ENCODE results near the gene HOXD9. TPM values are rescaled to one million over a fixed set of nuclear protein-coding genes. Genes with fewer than 3 reads are reported as not detected.

Gene HOXD9
- total RNA-seq, 2 donors from 2014 or later: 0.33 to 1.6 TPM

- TF ChIP-seq POLR2A (IDR thresholded peaks at IDR 0.05): no peak
- peaks cover 0 to 75% of the 10 kb centered on the region in 2 donors for H3K27me3 ChIP-seq
- intact Hi-C loops (cut with DNase I): no loop called here
These were observed 4.6 kb upstream of the HOXD9 start for GRCh38 chr2:176117823-176118371.

DNA sequence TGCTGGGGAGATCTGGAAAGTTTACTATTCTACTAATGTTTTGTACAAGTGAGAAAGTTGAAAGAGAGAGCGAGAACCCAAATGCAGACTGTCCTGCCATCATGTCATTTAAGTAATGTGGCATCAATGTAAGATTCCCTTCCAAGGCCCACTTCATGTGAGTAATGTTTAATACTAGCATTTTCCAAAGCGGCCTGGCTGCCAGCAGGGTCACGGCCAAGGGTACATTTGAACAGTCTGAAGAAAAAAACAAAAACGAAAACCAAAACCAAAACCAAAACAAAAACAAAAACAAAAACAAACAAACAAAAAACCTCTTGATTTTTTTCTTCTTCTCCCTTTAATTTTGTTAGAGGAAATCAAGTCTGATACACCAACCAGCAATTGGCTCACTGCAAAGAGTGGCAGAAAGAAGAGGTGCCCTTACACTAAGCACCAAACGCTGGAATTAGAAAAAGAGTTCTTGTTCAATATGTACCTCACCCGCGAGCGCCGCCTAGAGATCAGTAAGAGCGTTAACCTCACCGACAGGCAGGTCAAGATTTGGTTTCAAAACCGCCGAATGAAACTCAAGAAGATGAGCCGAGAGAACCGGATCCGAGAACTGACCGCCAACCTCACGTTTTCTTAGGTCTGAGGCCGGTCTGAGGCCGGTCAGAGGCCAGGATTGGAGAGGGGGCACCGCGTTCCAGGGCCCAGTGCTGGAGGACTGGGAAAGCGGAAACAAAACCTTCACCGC is 3.7 kb upstream of the HOXD9 start:
- Histone ChIP-seq H3K27me3 (peaks cover 0 to 73% of the 10 kb centered on the region in 2 donors), H3K4me1 (peaks cover 18% of the 10 kb centered on the region), H3K27ac (no peak overlapping the region), H3K36me3 (replicated peaks in 1 of 2; ENCODE audit: insufficient read depth in 1 of 2, low read depth in 2 of 2) (no peaks in the 10 kb centered on the region), H3K4me3 (no peak overlapping the region), H3K9me3 (no peaks in the 10 kb centered on the region)
- DNase-seq (peak in 2 of 4 donors; percentile 34 to 43), ATAC-seq (no peak)
- TF ChIP-seq POLR2A (IDR thresholded peaks at IDR 0.05): no peak
- TF ChIP-seq, protein P1, sequence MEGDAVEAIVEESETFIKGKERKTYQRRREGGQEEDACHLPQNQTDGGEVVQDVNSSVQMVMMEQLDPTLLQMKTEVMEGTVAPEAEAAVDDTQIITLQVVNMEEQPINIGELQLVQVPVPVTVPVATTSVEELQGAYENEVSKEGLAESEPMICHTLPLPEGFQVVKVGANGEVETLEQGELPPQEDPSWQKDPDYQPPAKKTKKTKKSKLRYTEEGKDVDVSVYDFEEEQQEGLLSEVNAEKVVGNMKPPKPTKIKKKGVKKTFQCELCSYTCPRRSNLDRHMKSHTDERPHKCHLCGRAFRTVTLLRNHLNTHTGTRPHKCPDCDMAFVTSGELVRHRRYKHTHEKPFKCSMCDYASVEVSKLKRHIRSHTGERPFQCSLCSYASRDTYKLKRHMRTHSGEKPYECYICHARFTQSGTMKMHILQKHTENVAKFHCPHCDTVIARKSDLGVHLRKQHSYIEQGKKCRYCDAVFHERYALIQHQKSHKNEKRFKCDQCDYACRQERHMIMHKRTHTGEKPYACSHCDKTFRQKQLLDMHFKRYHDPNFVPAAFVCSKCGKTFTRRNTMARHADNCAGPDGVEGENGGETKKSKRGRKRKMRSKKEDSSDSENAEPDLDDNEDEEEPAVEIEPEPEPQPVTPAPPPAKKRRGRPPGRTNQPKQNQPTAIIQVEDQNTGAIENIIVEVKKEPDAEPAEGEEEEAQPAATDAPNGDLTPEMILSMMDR (IDR thresholded peaks at IDR 0.05): peak in 1 of 7 experiments; percentile 4
- 10 to 12% methylated on average over 24 of the region's 24 CpGs for WGBS, 2 donors
- intact Hi-C loops (cut with DNase I): no loop called here

More at GRCh38 chr2:176117823-176118371, 4.6 kb upstream of the HOXD9 start:
- Histone ChIP-seq H3K36me3 (replicated peaks in 1 of 2; ENCODE audit: insufficient read depth in 1 of 2, low read depth in 2 of 2) (no peaks in the 10 kb centered on the region), H3K27ac (no peak overlapping the region), H3K9me3 (no peaks in the 10 kb centered on the region), H3K4me1 (peaks cover 13% of the 10 kb centered on the region), H3K4me3 (no peak overlapping the region)
- ATAC-seq: no peak
- WGBS, 2 donors: 3 to 6% methylated on average over 11 of the region's 11 CpGs
- no peak for DNase-seq

DNA sequence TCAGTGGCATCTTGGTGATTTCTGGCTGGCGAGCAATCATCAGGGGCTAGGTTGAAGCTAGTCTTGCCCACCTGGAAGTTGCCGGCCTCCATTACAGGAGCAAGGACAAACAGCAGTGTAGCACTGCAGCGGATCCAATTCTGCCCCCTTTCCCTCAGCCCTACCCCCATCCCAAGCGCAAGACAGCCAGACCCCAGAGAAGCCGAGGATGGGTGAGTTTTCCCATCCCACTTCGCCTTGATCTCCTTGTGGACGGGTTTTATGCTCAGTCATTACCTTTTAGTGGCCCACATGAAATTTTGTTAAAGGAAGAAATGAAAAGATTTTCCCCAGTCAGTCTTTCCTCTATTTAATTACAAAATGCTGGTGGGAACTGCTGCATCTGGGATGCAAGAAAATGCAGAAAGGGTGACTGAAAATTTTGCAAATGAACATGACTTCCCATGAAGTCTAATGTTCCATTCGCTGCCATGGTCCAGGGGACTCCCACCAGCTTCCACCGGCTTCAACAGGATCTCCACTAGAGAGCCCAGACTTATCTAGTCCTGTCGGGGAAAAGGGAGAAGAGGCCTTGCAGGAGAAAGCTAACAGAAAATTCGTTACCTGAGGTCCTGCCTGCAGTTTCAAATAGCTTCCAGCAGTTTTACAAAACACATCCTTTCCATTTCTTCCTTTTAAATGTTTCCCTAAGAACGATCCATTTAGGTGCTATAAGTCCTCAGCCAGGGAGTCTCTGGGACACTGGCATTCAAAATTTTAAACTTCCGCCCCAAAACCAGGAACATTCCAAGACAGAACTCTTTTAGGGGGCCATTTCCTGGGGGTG is 1.9 kb upstream of the HOXD9 start:
- peaks cover 0 to 66% of the 10 kb centered on the region in 2 donors for H3K27me3 ChIP-seq
- DNase-seq (no peak), ATAC-seq (no peak)
- 7 to 17% methylated on average over 13 of the region's 13 CpGs for WGBS, 2 donors
- no peaks in the 10 kb centered on the region for H3K36me3 ChIP-seq (replicated peaks in 1 of 2; ENCODE audit: insufficient read depth in 1 of 2, low read depth in 2 of 2)
- no peak overlapping the region for H3K4me3 ChIP-seq
- intact Hi-C loops (cut with DNase I): loop anchor here (10.0 kb wide), 1 partner anchor 694 kb away; no protein-coding TSS in a partner anchor
- peaks cover 18% of the 10 kb centered on the region for H3K4me1 ChIP-seq
- H3K9me3 ChIP-seq: no peaks in the 10 kb centered on the region
- TF ChIP-seq POLR2A (IDR thresholded peaks at IDR 0.05): no peak
- TF ChIP-seq, protein P1 (IDR thresholded peaks at IDR 0.05): no peak
- no peak overlapping the region for H3K27ac ChIP-seq

DNA sequence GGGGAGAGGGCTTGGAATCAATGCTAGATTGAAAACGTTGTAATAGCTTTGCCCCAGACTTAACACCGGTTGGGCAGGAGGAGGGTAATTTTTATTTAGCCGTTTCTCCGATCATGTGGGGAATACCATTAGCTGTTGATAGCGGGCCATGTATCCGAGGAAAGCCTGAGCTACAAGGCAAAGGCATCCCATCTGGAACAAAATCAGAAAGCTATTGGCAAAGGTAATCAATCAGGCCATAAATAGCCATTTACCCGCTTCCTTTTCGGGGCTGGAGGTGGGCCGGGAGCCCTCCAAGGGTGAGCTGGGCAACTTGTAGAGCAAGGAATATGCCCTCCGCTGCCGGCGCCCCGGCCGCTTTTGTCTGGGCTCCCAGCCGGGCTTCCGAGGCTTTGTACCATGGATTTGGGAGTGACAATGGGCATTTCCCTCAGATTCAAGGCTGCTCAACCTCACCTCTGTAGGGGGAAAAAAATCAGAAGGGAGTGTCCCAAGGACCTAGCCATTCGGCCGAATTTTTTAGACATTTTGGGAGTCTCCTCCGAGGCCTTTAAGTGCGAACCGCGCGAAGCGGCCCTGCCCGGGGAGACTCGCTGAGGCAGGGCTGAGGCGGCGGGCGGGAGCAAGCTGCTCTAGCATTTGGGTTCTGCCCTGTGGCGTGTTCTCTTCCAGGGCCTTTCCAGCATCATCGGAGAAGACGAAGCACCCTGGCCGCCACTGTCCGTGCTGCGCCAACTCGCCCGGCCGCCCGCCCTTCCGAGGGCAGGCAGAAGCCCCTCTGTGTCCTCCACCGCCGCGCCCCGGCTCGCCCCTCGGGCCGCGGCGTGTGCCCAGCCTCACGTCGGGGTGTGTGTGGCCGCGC is 1.1 kb upstream of the HOXD9 start:
- no peak overlapping the region for H3K27ac ChIP-seq
- H3K27me3 ChIP-seq: peaks cover 0 to 62% of the 10 kb centered on the region in 2 donors
- no peak overlapping the region for H3K4me3 ChIP-seq
- no peak for TF ChIP-seq POLR2A (IDR thresholded peaks at IDR 0.05)
- TF ChIP-seq, protein P1 (IDR thresholded peaks at IDR 0.05): no peak
- peaks cover 15% of the 10 kb centered on the region for H3K4me1 ChIP-seq
- 8 to 13% methylated on average over 16 to 53 of the region's 53 CpGs for WGBS, 2 donors
- no peak for DNase-seq
- intact Hi-C loops (cut with DNase I): loop anchor here (10.0 kb wide), 1 partner anchor 693 kb away; no protein-coding TSS in a partner anchor
- ATAC-seq: no peak
- no peaks in the 10 kb centered on the region for H3K9me3 ChIP-seq
- no peaks in the 10 kb centered on the region for H3K36me3 ChIP-seq (replicated peaks in 1 of 2; ENCODE audit: insufficient read depth in 1 of 2, low read depth in 2 of 2)

Data from body of pancreas (tissue), 4 donors.